ENCODE measurements around the gene CCSER1.
"Not testable (repeated sequence)": the region's sequence is repeated elsewhere in the genome, so short reads cannot be mapped to it uniquely, and the experiment has no call there.

Gene CCSER1

GRCh38 chr4:91325495-91325894 is 1198.3 kb downstream of the CCSER1 start:
- H3K27ac ChIP-seq = no peak overlapping the region
- TF ChIP-seq CTCF (conservative IDR thresholded peaks at IDR 0.05) = no peak

DNA sequence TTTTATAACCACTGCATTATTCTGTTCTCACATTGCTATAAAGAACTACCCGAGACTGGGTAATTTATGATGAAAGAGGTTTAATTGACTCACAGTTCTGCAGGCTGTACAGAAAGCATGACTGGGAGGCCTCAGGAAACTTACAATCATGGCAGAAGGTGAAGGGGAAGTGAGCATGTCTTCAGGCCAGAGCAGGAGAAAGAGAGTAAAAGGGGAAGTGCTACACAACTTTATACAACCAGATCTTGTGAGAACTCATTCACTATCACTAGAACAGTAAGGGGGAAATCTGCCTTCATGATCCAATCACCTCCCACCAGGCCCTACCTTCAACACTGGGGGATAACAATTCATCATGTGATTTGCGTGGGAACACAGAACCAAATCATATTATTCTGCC is 1199.0 kb downstream of the CCSER1 start:
- H3K27ac ChIP-seq = not testable (repeated sequence)

DNA sequence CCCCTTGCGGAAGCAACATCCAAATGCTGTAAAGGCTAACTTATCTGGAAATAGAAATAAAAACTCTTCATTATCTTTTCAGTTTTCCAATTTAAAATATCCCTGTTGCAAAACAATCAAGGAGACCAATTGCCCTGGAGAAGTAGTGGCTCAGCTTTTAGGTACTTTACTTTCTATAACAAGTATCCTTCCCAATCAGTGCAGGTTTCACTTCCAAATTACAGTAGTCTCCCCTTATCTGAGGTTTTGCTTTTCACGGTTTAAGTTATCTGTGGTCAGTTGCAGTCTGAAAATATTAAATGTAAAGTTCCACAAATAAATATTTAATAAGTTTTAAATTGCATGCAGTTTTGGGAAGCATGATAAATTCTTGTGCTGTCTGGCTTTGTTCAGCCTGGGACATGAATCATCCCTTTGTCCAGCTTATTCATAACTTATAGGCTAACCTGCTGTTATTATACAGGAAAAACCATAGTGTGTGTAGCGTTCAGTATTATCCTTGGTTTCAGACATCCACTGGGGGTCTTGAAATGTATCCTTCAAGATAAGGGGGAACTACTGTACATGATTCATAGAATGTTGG is 1203.5 kb downstream of the CCSER1 start:
- TF ChIP-seq CTCF (conservative IDR thresholded peaks at IDR 0.05) = no peak

DNA sequence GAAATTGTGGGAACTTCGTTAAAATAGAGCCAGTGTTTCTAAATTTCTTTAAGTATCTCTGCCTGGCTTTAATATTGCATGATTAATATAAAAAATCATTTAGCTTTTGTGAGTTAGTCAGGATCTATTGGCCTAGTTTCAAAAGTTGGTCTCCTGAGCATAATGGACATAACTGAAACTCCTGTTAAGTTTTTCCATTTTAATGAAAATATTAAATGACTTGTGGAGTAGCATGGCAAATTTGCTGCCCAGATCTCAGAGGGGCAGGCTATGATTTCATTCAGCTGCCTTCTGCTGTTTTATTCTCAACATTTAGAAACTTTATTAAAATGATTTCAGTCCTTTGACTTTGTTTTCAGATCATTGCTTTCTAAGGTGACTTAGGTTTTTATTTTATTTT is 1213.6 kb downstream of the CCSER1 start:
- TF ChIP-seq CTCF (conservative IDR thresholded peaks at IDR 0.05) = no peak
- no peak overlapping the region for H3K27ac ChIP-seq

More for the DNA sequence above, 1203.5 kb downstream of the CCSER1 start:
- H3K27ac ChIP-seq = no peak overlapping the region

DNA sequence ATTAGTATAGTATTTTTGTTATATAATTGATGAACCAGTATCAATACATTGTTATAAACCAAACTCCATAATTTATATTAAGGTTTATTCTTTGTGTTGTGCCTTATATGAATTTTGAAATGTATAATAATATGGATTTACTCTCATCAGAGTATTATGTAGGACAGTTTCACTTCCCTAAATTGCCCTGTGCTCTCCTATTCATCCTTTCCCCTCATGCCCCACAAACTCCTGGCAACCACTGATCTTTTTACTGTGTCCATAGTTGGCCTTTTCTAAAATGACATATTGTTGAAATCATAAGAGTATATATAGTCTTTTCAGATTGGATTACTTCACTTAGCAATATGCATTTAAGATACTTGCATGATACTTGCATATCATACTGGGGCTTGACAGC is 1218.4 kb downstream of the CCSER1 start:
- no peak for TF ChIP-seq CTCF (conservative IDR thresholded peaks at IDR 0.05)
- no peak overlapping the region for H3K27ac ChIP-seq

GRCh38 chr4:91356496-91356895 is 1229.3 kb downstream of the CCSER1 start:
- not testable (repeated sequence) for H3K27ac ChIP-seq

DNA sequence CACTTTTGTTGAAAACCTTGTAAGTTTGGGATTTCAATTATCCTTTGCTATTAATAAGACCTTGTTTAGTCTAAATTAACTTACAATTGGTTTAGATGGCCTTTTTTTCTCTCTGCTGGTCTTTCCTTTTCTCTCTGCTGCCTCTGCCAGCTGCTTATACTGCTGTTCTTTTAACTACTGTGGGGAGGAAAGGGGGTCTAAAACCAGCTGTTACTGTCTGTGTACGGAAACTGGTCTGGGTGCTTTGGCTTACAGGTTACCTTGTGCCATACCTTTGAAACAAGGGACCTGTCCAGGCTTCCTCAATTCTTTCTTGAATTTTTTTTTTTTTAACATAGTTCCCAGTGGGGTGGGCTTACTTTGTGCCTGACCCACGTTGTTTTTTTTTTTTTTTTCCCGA is 1230.8 kb downstream of the CCSER1 start:
- peak overlapping the region; percentile 81; the same call in 1 of the 2 replicates for H3K27ac ChIP-seq

DNA sequence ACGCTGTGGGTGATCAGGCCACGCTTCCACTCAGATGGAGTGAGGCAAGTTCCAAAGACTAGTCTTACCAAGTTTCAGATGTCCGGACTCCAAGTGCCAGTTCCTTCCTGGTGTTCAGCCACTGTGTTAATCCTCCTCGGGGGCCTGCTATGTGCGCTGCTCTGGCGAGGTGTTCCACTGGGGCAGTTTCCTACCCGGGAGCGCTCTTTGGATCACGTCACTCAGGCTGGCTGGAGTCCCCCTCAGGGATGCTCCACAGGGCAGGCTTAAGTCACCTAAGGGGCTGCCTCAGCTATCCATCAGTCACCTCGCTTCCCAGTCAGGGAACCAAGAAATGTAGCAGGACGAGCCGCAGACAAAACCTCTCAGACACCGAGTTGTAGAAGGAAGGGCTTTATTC is 1231.4 kb downstream of the CCSER1 start:
- peak overlapping the region; percentile 81 for H3K27ac ChIP-seq

DNA sequence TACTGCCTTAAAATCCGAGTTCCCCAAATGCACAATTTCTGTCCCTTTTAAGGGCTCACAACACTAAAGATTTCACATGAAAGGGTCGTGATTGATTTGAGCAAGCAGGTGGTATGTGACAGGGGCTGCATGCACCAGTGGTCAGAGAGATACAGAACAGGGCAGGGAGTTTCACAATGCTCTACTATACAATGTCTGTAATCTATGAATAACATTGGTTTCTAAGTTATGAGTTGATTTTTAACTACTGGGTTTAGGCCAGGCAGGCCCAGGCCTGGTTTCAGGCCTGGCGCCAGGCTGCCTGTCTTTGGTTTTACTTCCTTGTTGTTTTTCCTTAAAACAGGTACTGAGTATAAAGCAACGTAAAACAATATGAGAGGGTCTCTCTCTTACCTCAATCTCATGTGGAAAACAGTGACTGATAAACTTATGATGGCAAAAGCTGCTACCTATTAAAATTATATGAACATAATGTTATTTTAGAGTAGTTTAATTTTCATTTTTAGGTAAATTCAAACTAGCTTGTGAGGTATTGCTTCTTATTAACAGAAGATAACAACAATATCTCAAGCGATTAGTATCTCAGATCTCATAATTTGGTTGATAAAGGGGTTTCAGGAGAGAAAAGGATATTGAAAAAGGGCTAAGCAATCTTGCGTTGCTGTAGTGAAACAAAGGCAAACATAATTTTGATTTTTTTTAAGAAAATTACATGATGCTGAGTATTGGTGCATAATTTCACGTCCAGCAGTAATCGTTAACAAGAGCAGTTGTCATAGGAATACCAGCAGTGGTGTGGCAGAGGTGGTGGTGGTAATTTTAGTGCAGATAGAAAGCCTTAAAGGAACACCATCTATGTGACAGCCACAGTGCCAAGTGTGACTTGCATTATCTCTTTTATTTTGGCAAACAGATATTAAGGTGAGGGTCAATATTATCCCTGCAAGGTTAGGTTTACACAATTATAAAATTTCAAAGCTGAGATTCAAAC is 1232.1 kb downstream of the CCSER1 start:
- no peak for TF ChIP-seq CTCF (conservative IDR thresholded peaks at IDR 0.05)
- peak overlapping the region; percentile 81 for H3K27ac ChIP-seq
